NCI-H2081 (cell line): Measurements from ENCODE around the gene TMEM154.
A peak's percentile ranks its signal among the peaks of the same experiment; 100 is the strongest.

Experiments
- DNase-seq, 2 experiments: peaks; one replicate each; lab custom pipeline; 2025; lab: John Stamatoyannopoulos, UW

The TMEM154 gene

DNA sequence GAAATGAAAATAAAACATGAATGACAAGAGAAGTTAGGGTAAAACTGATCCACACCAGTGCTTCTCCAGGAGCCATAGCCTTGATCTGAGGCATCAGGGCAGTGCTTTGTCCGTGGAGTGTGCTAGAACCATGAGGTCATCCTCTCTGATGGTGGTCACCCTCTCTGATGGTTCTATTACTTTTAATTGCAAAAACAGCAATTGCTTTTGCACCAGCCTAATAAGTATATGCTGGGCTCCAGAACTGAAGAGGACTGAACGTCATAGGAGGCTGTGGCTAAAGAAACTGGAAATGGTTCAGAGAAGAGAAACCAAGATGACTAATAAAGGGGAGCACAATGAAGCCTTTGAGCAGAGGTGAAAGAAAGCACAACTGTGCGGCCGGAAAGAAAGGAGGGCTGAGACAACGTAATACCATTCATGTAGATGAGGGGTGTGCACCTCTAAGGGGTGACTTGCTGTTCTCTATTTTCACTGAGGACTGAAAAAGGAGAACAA lies 17.0 kb upstream of the TMEM154 start:
- no peak for DNase-seq

GRCh38 chr4:152693871-152694270 lies 14.1 kb upstream of the TMEM154 start:
- no peak for DNase-seq

DNA sequence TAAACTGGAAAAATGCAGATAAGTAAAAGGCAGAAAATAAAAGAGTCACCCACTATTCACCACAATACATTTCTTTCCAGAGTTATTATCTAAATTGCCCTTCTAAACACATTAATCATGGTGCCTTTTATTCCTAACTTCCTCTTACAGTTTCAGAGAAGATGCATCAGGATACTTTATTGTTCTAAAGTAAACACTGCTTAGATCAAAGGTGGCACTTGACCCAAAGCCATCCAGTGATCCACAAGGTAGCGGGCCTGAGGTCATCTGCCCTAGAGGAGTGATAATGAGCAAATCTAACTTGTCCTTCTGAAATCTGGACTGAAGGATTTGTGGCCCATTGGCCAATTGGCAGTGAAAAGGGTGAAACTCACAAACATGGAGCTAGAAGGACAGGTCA lies 12.0 kb upstream of the TMEM154 start:
- DNase-seq, result peak in 1 of 2 experiments; percentile 36

- peak in 1 of 2 experiments; percentile 80 for DNase-seq
Measured at GRCh38 chr4:152690706-152691651, 11.2 kb upstream of the TMEM154 start.

DNA sequence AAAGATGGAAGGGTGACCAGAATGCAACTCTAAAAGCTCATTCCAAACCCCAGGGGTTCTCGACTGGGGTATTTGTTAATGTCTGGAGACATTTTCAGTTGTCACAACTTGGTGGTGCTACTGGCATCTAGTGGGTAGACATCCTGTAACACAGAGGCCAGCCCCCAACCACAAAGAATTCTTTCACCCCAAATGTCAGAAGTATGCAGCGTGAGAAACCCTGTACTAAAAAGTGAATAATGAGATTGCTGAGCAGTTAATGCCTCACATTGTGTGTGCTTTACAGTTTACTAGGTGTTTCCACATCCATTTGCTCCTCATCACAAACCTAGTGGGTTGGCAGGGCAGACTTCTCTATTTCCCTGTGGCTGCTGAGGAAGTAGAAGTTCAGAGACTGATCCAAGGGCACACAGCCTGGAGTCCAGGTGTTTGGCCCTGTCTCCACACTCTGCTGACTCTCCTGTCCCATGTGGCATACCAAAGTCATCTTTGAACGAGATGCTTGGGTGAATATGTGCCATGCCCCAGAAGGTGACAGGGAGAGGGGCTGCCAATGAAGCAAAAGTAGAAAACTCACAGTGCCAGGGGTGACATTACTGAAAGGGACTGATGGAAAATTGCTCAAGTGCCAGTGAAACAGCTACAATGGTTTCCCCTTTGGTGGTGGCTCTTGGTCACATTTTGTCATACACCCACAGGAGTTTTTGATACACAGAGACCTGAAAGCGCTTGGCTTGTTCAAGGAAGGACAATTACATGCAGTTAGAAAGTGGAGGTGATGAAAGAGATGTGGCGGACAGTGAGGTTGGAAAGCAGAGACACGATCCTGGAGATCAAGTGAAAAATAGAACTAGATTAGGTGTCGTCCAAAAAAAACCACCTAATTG lies 10.1 kb upstream of the TMEM154 start:
- DNase-seq, result no peak

DNA sequence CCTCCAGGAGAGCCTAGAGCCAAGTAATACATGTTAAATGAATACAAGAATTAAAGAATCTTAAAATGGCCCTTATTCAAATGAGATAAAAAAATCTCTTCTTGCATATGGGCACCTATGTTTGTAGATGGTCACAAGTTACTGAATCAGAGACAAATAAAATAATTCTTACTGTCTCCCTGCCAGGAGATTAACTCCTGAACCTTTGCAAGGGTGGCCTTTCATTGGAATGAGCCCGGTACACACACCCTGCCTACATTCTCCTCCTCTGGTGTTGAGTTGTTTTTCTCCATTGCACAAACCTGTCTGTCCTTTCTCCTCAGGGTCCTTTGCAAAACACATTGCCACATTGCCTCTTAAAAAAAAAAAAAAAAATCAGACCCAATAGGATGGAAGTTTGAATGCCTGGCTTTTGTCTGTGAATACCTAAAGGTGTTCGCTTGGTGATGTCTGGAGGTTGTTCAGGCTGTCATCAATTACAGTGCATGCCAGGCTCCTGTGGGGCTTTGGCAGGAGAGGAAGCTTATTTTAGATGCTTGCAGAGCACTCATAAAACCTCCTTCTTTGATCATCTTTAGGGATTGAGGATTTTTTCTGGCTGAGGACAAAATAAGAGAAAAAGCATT lies 8.3 kb upstream of the TMEM154 start:
- DNase-seq, result peak in 1 of 2 experiments; percentile 24

- DNase-seq, result no peak
Measured at GRCh38 chr4:152686452-152687013, 6.7 kb upstream of the TMEM154 start.

DNA sequence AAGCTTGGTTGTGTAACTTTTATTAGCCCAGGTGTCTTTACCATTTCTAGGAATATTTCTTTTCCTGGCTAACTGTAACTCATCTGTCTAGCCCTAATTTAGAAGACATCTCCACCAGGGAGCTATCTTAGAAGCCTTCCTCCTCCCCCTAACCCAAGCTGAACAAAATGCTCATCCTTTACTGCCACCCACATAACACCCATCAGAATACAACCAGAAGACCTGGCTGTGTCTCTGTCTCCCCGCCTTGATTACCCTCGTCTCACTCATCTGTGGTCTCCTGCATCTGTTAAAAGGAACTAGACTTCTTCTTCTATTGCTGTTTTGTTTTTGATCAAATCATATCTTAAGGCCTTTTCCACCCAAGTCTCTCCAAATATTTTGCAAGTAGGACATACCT lies 4.8 kb upstream of the TMEM154 start:
- no peak for DNase-seq

GRCh38 chr4:152684007-152684406 lies 4.2 kb upstream of the TMEM154 start:
- no peak for DNase-seq

DNA sequence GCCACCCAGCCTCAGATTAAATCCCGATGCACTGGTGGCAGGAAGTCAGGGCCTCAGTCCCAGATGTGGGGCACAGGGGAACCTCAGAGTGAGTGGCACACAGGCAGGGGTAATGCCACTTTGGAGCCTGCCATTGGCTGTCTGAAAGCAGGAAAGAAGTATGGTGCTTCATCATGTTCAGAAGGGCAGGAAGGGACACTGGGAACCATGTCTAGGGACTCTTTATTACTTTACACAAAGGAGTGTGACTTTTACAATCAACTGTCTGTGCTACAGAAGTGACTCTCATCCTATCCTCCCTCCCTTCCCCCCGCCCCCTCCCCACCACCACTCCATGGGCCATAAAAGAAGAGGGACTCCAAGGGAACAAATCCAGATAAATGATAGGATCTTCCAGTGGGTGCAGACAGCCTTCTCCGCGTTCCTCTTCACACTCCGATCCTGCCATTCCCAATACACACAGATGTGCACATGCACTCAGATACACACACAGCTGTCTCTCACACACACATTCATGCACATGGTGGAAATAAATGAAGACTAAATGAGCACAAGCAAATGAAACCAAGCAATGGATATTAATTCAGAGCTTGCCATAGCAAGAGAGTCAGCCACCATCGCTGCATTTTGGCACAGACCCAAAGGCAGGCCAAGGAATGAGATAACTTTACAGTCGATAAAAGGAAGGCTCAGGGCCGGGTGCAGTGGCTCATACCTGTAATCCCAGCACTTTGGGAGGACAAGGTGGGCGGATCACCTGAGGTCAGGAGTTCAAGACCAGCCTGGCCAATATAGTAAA lies 2.5 kb upstream of the TMEM154 start:
- DNase-seq, result peak in 1 of 2 experiments; percentile 4

GRCh38 chr4:152680988-152681603 lies 1.3 kb upstream of the TMEM154 start:
- peak in 1 of 2 experiments; percentile 84 for DNase-seq

DNA sequence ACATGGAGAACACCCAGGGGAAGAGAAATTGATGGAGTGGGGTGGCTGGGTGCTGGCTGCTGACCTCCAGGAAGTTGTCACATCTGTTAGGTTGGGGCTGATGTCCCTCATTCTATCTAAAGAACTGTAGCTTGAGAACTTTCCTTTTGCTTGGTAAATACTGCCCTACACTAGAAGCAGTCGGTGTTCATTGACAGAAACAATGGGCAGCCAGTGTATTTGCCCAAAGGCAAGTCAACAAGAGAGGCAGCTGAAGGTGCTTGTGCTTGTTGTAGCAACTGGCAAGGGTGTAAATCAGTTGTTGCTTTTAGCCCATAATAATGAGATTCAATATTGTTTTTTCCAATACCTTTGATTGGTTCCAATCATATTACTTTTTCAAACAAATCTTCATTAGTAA lies 956 bp downstream of the TMEM154 start:
- DNase-seq, result peak in 1 of 2 experiments; percentile 68

DNA sequence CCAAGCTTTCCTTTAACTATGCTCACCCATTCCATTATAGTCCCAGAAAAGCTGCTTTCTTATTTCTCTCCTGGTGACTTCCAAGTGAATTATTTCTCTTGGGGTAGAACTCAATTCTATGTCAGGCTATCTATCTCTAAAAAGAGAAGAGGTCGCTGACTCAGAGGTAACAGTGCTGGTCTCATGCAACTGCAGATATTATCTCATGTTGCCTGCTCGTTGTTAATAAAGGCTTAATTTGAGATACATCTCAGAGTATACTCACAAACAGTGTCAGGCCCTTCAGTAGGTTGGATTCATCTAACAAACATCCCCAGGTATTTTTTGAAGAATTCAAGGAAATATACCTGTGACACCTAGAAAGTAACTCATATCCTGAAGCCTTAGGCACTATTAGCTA lies 2.7 kb downstream of the TMEM154 start:
- no peak for DNase-seq

GRCh38 chr4:152676052-152676854 lies 3.5 kb downstream of the TMEM154 start:
- no peak for DNase-seq

DNA sequence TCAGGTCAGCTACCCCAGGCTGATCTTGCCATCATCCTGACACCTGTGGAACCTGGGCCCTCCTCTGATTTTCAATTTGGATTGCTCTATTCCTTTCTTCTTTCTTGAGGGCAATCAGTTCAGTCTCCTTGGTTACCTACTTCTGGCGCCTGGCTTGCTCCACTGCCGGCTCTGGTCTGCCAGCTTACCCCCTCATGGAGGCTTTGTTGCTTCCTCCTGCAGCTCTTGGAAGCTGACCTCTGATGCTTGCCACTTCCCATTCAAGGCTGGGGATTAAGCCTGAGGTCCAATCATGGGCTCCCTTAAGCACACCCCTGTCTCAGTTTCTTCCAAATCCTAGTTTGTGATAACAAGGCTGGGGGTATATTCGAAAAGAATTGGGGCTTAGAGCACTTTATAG lies 5.4 kb downstream of the TMEM154 start:
- DNase-seq, result no peak

GRCh38 chr4:152673489-152673888 lies 6.3 kb downstream of the TMEM154 start:
- DNase-seq, result no peak

DNA sequence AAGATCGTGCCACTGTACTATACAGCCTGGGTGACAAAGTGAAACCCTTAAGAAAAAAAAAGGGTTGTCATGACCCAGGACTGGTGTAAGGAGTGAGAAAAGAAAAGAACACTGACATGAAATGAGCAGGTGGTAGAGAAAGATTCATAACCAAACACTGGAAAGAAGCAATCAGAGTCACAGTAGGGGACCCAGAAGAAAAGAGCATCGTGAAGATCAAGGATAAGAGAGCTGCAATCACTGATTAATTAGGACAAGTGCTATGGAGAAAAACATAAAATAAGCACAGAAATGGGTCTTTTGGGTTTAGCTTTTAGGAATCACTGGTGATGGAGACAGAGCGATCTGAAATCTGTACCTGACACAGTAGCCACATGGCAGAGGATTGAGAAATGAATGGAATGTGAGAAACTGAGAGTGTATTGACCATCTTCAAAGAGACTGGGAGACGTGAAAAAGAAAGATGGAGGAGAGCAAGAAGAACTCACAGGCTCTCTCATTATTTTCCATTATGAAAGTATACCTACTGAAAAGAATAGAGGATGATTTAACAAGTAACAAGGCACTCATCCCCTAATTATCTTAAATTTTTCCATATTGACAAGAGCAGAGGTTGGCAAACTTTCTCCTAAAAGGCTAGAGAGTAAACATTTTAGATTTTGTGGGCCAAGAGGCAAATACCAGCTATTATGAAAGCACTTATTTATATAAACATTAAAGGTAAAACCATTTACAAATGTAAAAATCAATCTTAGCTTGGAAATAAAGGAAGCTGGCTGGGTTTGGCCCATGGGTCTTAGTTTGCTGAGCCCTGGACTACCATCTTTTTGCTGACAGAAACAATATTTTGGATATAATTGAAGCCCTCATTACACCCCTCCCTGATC lies 7.3 kb downstream of the TMEM154 start:
- DNase-seq, result peak in 1 of 2 experiments; percentile 56

GRCh38 chr4:152668338-152668964 lies 11.3 kb downstream of the TMEM154 start:
- no peak for DNase-seq
